ENCODE measurements around the gene EPM2AIP1.
A peak's percentile ranks its signal among the peaks of the same experiment; 100 is the strongest.

The EPM2AIP1 gene

GRCh38 chr3:37014620-37015019 lies 21.7 kb upstream of the EPM2AIP1 start:
- no peak overlapping the region for H3K4me3 ChIP-seq (ENCODE audit: control insufficient read depth, low read depth, low read length)
- no peak for DNase-seq (ENCODE audit: low read depth)
- TF ChIP-seq, protein P1, sequence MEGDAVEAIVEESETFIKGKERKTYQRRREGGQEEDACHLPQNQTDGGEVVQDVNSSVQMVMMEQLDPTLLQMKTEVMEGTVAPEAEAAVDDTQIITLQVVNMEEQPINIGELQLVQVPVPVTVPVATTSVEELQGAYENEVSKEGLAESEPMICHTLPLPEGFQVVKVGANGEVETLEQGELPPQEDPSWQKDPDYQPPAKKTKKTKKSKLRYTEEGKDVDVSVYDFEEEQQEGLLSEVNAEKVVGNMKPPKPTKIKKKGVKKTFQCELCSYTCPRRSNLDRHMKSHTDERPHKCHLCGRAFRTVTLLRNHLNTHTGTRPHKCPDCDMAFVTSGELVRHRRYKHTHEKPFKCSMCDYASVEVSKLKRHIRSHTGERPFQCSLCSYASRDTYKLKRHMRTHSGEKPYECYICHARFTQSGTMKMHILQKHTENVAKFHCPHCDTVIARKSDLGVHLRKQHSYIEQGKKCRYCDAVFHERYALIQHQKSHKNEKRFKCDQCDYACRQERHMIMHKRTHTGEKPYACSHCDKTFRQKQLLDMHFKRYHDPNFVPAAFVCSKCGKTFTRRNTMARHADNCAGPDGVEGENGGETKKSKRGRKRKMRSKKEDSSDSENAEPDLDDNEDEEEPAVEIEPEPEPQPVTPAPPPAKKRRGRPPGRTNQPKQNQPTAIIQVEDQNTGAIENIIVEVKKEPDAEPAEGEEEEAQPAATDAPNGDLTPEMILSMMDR (conservative IDR thresholded peaks at IDR 0.05; ENCODE audit: control insufficient read depth, insufficient read depth, low read depth, low read length), result no peak

GRCh38 chr3:36993326-36994283 lies 674 bp upstream of the EPM2AIP1 start, which contains the start of gene MLH1:
Gene MLH1, plus strand, starts transcription at chr3:36993518. Its CDS starts 30 bp downstream, at chr3:36993548.
- peak; percentile 100 for DNase-seq (ENCODE audit: low read depth)
- peak within 1 kb of the TSS; percentile 79 for H3K4me3 ChIP-seq (ENCODE audit: control insufficient read depth, low read depth, low read length)
- TF ChIP-seq, protein P1 (conservative IDR thresholded peaks at IDR 0.05; ENCODE audit: control insufficient read depth, insufficient read depth, low read depth, low read length), result no peak

GRCh38 chr3:36991923-36992805 lies 767 bp downstream of the EPM2AIP1 start:
- TF ChIP-seq, protein P1 (conservative IDR thresholded peaks at IDR 0.05; ENCODE audit: control insufficient read depth, insufficient read depth, low read depth, low read length), result no peak
- DNase-seq (ENCODE audit: low read depth), result peak; percentile 77
- H3K4me3 ChIP-seq (ENCODE audit: control insufficient read depth, low read depth, low read length), result peak overlapping the region; percentile 79

DNA sequence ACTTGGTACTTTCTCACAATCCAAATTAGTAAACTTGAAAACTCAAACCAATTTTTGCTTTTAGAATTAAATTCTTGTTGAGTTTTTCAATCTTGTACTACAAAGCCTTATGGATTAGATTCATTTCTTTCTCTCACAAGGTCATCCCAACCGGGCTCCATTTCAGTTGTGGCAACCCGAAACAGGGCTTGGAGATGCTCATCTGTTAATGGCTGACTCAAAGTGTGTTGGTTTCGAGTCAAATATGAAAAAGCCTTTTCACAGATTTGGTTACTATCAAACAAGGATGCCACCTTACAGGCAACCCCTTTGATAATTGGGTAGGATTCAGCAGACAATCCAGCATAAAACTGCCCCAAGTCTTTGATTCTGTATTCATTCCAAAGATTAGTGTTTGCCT lies 1.8 kb downstream of the EPM2AIP1 start:
- TF ChIP-seq, protein P1 (conservative IDR thresholded peaks at IDR 0.05; ENCODE audit: control insufficient read depth, insufficient read depth, low read depth, low read length), result no peak
- peak overlapping the region; percentile 79 for H3K4me3 ChIP-seq (ENCODE audit: control insufficient read depth, low read depth, low read length)
- no peak for DNase-seq (ENCODE audit: low read depth)

GRCh38 chr3:36989568-36989967 lies 3.4 kb downstream of the EPM2AIP1 start:
- no peak for DNase-seq (ENCODE audit: low read depth)
- H3K4me3 ChIP-seq (ENCODE audit: control insufficient read depth, low read depth, low read length), result peak overlapping the region; percentile 21
- TF ChIP-seq, protein P1 (conservative IDR thresholded peaks at IDR 0.05; ENCODE audit: control insufficient read depth, insufficient read depth, low read depth, low read length), result no peak

- DNase-seq (ENCODE audit: low read depth), result no peak
- H3K4me3 ChIP-seq (ENCODE audit: control insufficient read depth, low read depth, low read length), result no peak overlapping the region
- TF ChIP-seq, protein P1 (conservative IDR thresholded peaks at IDR 0.05; ENCODE audit: control insufficient read depth, insufficient read depth, low read depth, low read length), result no peak
Measured at GRCh38 chr3:36989005-36989404, 3.9 kb downstream of the EPM2AIP1 start.

Data from fibroblast of mammary gland (primary cell).